OCI-LY3 (cell line): ENCODE measurements around the gene HEY2.

Experiments
- H2AFZ ChIP-seq: fragments of 200-600, 300-600 bp; shearing (Covaris generic); 2 replicates; pipeline ENCODE4 v1.6.0; 2014; ENCODE audit warnings: antibody characterized with exemption, low read depth, low read length
- H3K27ac ChIP-seq: fragments of 200-600, 300-600 bp; sonication (generic); 2 replicates; pipeline ENCODE4 v1.5.1; 2014; ENCODE audit warnings: mild to moderate bottlenecking, low read length, moderate library complexity, mixed read lengths
- H3K27me3 ChIP-seq: fragments of 200-600, 300-600 bp; sonication (generic); 2 replicates; pipeline ENCODE4 v1.6.1; 2014; ENCODE audit warnings: low read depth, low read length, mixed read lengths
- H3K36me3 ChIP-seq: fragments of 200-600, 300-600 bp; sonication (generic); replicated peaks from 2 replicates; pipeline ENCODE3; 2014; ENCODE audit warnings: low read depth, low read length, mixed read lengths
- H3K4me1 ChIP-seq: fragments of 300-600, 200-600 bp; sonication (generic); 2 replicates; pipeline ENCODE4 v1.6.1; 2014; ENCODE audit warnings: low read length, mixed read lengths
- H3K4me2 ChIP-seq: fragments of 200-600, 300-600 bp; sonication (generic); 2 replicates; pipeline ENCODE4 v1.6.1; 2014; ENCODE audit warnings: low read length, mixed read lengths
- H3K4me3 ChIP-seq: fragments of 300-600, 200-600 bp; sonication (generic); 2 replicates; pipeline ENCODE4 v1.5.1; 2014; ENCODE audit warnings: antibody characterized with exemption, mild to moderate bottlenecking, low read length, moderate library complexity
- H3K79me2 ChIP-seq: fragments of 300-600, 200-600 bp; shearing (Covaris generic); 2 replicates; pipeline ENCODE4 v1.6.1; 2014; ENCODE audit warnings: mild to moderate bottlenecking, low read length, mixed read lengths
- H3K9ac ChIP-seq: fragments of 300-600, 200-600 bp; shearing (Covaris generic); 2 replicates; pipeline ENCODE4 v1.6.0; 2014; ENCODE audit warnings: mild to moderate bottlenecking, low read length, moderate library complexity
- H3K9me3 ChIP-seq: fragments of 200-600, 300-600 bp; shearing (Covaris generic); 2 replicates; pipeline ENCODE4 v1.6.1; 2014; ENCODE audit warnings: low read length, mixed read lengths; ENCODE audit not compliant: insufficient read depth
- H4K20me1 ChIP-seq: fragments of 200-600, 300-600 bp; sonication (generic); 2 replicates; pipeline ENCODE4 v1.6.1; 2016; ENCODE audit warnings: low read length, mixed read lengths; ENCODE audit not compliant: insufficient read depth
- CTCF ChIP-seq: fragments of 200-600, 300-600 bp; sonication (generic); IDR thresholded peaks from 2 replicates; pipeline ENCODE4 v1.5.1; 2014; ENCODE audit warnings: antibody characterized with exemption, low read length, low read depth
- EZH2phosphoT487 ChIP-seq: fragments of 200-600 bp; shearing (Covaris generic); IDR thresholded peaks from 2 replicates; pipeline ENCODE4 v1.6.1; 2018; ENCODE audit warnings: antibody characterized with exemption, mixed run types, low read depth

Gene HEY2

GRCh38 chr6:125793863-125794262, 44.4 kb downstream of the HEY2 start:
- H3K27ac ChIP-seq: no peak overlapping the region
- 0 out of 2 replicates have a peak overlapping the region, but pooled peaks have one; percentile 13 for H3K4me3 ChIP-seq

GRCh38 chr6:125794342-125795137, 45.1 kb downstream of the HEY2 start:
- H3K27ac ChIP-seq: no peak overlapping the region
- H3K9me3 ChIP-seq: no peaks in the 10 kb centered on the region
- no peaks in the 10 kb centered on the region for H3K27me3 ChIP-seq
- H4K20me1 ChIP-seq: peaks cover 6% of the 10 kb centered on the region; the same call in 1 of the 2 replicates
- H3K79me2 ChIP-seq: peaks cover 75% of the 10 kb centered on the region
- H2AFZ ChIP-seq: no peak overlapping the region
- H3K36me3 ChIP-seq: peaks cover 3% of the 10 kb centered on the region
- no peak overlapping the region for H3K9ac ChIP-seq
- TF ChIP-seq CTCF (no peak), EZH2phosphoT487 (no peak)
- peaks cover 77% of the 10 kb centered on the region for H3K4me1 ChIP-seq
- peak overlapping the region; percentile 75 for H3K4me2 ChIP-seq
- H3K4me3 ChIP-seq: no peak overlapping the region

More at GRCh38 chr6:125793863-125794262, 44.4 kb downstream of the HEY2 start:
- Histone ChIP-seq H3K9me3 (no peaks in the 10 kb centered on the region), H3K79me2 (peaks cover 74% of the 10 kb centered on the region), H3K4me1 (peaks cover 72% of the 10 kb centered on the region), H3K36me3 (peaks cover 3% of the 10 kb centered on the region), H3K9ac (no peak overlapping the region), H4K20me1 (peaks cover 6% of the 10 kb centered on the region; the same call in 1 of the 2 replicates), H3K27me3 (no peaks in the 10 kb centered on the region), H3K4me2 (peak overlapping the region; percentile 75), H2AFZ (no peak overlapping the region)
- TF ChIP-seq EZH2phosphoT487 (no peak), CTCF (no peak)

- peaks cover 3% of the 10 kb centered on the region for H3K36me3 ChIP-seq
- no peak overlapping the region for H3K9ac ChIP-seq
- H3K4me1 ChIP-seq: peaks cover 79% of the 10 kb centered on the region
- H3K27me3 ChIP-seq: no peaks in the 10 kb centered on the region
- H3K9me3 ChIP-seq: no peaks in the 10 kb centered on the region
- H2AFZ ChIP-seq: no peak overlapping the region
- no peak overlapping the region for H3K27ac ChIP-seq
- TF ChIP-seq EZH2phosphoT487 (no peak), CTCF (no peak)
- H3K79me2 ChIP-seq: peaks cover 83% of the 10 kb centered on the region
- peaks cover 6% of the 10 kb centered on the region; the same call in 1 of the 2 replicates for H4K20me1 ChIP-seq
- H3K4me2 ChIP-seq: no peak overlapping the region
- H3K4me3 ChIP-seq: no peak overlapping the region
Observed at GRCh38 chr6:125795301-125795700, 45.9 kb downstream of the HEY2 start.

GRCh38 chr6:125797120-125797885, 47.9 kb downstream of the HEY2 start:
- peaks cover 2% of the 10 kb centered on the region; the same call in 1 of the 2 replicates for H4K20me1 ChIP-seq
- peak overlapping the region; percentile 97 for H3K27ac ChIP-seq
- H3K27me3 ChIP-seq: no peaks in the 10 kb centered on the region
- H3K4me1 ChIP-seq: peaks cover 89% of the 10 kb centered on the region
- H2AFZ ChIP-seq: no peak overlapping the region
- H3K36me3 ChIP-seq: peaks cover 10% of the 10 kb centered on the region
- H3K4me3 ChIP-seq: peak overlapping the region; percentile 38; the same call in 1 of the 2 replicates
- H3K9ac ChIP-seq: peak overlapping the region; percentile 51; the same call in 1 of the 2 replicates
- TF ChIP-seq CTCF (no peak), EZH2phosphoT487 (no peak)
- H3K4me2 ChIP-seq: peak overlapping the region; percentile 73
- H3K79me2 ChIP-seq: peaks cover 88% of the 10 kb centered on the region
- H3K9me3 ChIP-seq: no peaks in the 10 kb centered on the region
